HepG2 (cell line): ENCODE results near the gene ADCY9. TPM values are rescaled to one million over a fixed set of nuclear protein-coding genes. Genes with fewer than 3 reads are reported as not detected.

Experiments
- ATAC-seq: fragments of 200-7000 bp; cut with Tn5 transposase; 3 replicates; pipeline ENCODE4 v1.9.1; 2020; ENCODE audit warnings: mild to moderate bottlenecking, moderate library complexity
- BruUV-seq: library from RNA; stranded (reverse); fragments of 400-500 nt; replicated peaks from 2 replicates; lab custom pipeline; 2021; lab: Mats Ljungman, UMichigan
- CTCF ChIA-PET: fragments of 300-600 bp; formaldehyde crosslinking; extraction: SDS; loops from one replicate; lab custom pipeline; 2021; ENCODE audit warnings: low total read pairs, inconsistent platforms, low intra/inter-chr PET ratio; lab: Yijun Ruan, JAX
- POLR2A ChIA-PET: fragments of 350-600 bp; sonication (Branson Sonifier 250); formaldehyde crosslinking; loops from one replicate; lab custom pipeline; 2020; ENCODE audit warnings: antibody characterized with exemption, inconsistent platforms; lab: Yijun Ruan, JAX
- DNase-seq: peaks from one replicate; pipeline ENCODE4 v3.0.0-alpha.2; 2015; ENCODE audit warnings: low spot score
- FAIRE-seq: peaks from 3 replicates; lab custom pipeline; 2011; peaks lifted over from hg19 to GRCh38; lab: Jason Lieb, UNC
- H2AFZ ChIP-seq: one replicate; pipeline ENCODE4 v1.6.1; 2011; ENCODE audit warnings: low read length, inconsistent platforms
- H3K27ac ChIP-seq: fragments of 300-600 bp; 3 replicates; pipeline ENCODE4 v1.8.0; 2011; ENCODE audit warnings: mixed run types, mild to moderate bottlenecking, mixed read lengths, low read length, inconsistent platforms; ENCODE audit not compliant: insufficient read depth; ENCODE audit errors: extremely low read length
- H3K27me3 ChIP-seq, 2 experiments: fragments of 200-600 bp in 1 of 2; 2 replicates in 1 of 2; 3 replicates in 1 of 2; pipeline versions ENCODE4 v1.6.0 to v1.8.0; 2011; ENCODE audit warnings: low read length in 2 of 2, mild to moderate bottlenecking in 2 of 2, moderate library complexity in 2 of 2, inconsistent platforms in 1 of 2; ENCODE audit not compliant: insufficient read depth in 2 of 2, control insufficient read depth in 1 of 2
- H3K36me3 ChIP-seq, 2 experiments: fragments of 200-600 bp in 1 of 2; replicated peaks in 1 of 2; 2 replicates in 1 of 2; 3 replicates in 1 of 2; pipeline versions ENCODE4 v1.5.1 to v1.8.0; 2011; ENCODE audit warnings: low read length in 2 of 2, inconsistent platforms in 1 of 2; ENCODE audit not compliant: insufficient read depth in 2 of 2, control insufficient read depth in 1 of 2
- H3K4me1 ChIP-seq: 2 replicates; pipeline ENCODE4 v1.5.1; 2012; ENCODE audit warnings: low read length, inconsistent platforms; ENCODE audit not compliant: insufficient read depth
- H3K4me2 ChIP-seq: 2 replicates; pipeline ENCODE4 v1.6.0; 2011; ENCODE audit warnings: low read depth, low read length, inconsistent platforms
- H3K4me3 ChIP-seq, 3 experiments: fragments of 200-600 bp in 1 of 3; sonication (generic), shearing (Covaris generic) in 1 of 3; replicated peaks in 1 of 3; 2 replicates each; pipeline ENCODE4 v1.5.1; 2011 to 2016; ENCODE audit warnings: low read length in 3 of 3, inconsistent platforms in 2 of 3, low read depth in 2 of 3, mild to moderate bottlenecking in 2 of 3, control low read depth in 1 of 3, mixed read lengths in 1 of 3; ENCODE audit not compliant: insufficient read depth in 1 of 3
- H3K79me2 ChIP-seq: one replicate; pipeline ENCODE4 v1.6.1; 2011; ENCODE audit warnings: low read length, inconsistent platforms; ENCODE audit not compliant: insufficient read depth
- H3K9ac ChIP-seq: 2 replicates; pipeline ENCODE4 v1.6.0; 2011; ENCODE audit warnings: mild to moderate bottlenecking, low read depth, low read length, inconsistent platforms; ENCODE audit not compliant: insufficient read depth
- H3K9me3 ChIP-seq: 2 replicates; pipeline ENCODE4 v1.5.1; 2012; ENCODE audit warnings: mild to moderate bottlenecking, low read length
- H4K20me1 ChIP-seq: 2 replicates; pipeline ENCODE4 v1.6.0; 2011; ENCODE audit warnings: inconsistent platforms, mild to moderate bottlenecking, low read length, moderate library complexity; ENCODE audit not compliant: insufficient read depth
- BCLAF1 ChIP-seq: fragments of 450-650 bp; IDR thresholded peaks from 2 replicates; pipeline ENCODE4 v1.6.1; 2017; ENCODE audit warnings: mild to moderate bottlenecking
- CBFB ChIP-seq: sonication (generic); formaldehyde crosslinking; IDR thresholded peaks from 2 replicates; pipeline ENCODE4 v1.4.0; 2020; ENCODE audit warnings: missing genetic modification reagents
- CBX2 ChIP-seq, 2 experiments: fragments of 200-600 bp in 1 of 2; sonication (generic); formaldehyde crosslinking in 1 of 2; IDR thresholded peaks; 2 replicates each; pipeline versions ENCODE4 v1.7.0 to v1.8.1; 2018 to 2022; ENCODE audit warnings: low read depth in 2 of 2, low read length in 1 of 2, mild to moderate bottlenecking in 1 of 2, missing genetic modification reagents in 1 of 2
- MEF2D ChIP-seq: sonication (generic); formaldehyde crosslinking; IDR thresholded peaks from 2 replicates; pipeline ENCODE4 v1.5.1; 2020; ENCODE audit warnings: mild to moderate bottlenecking, missing genetic modification reagents
- PRDM15 ChIP-seq: sonication (generic); formaldehyde crosslinking; IDR thresholded peaks from 2 replicates; pipeline ENCODE4 v1.4.0; 2020; ENCODE audit warnings: missing genetic modification reagents
- SPEN ChIP-seq: sonication (generic); formaldehyde crosslinking; IDR thresholded peaks from 2 replicates; pipeline ENCODE4 v1.5.1; 2020; ENCODE audit warnings: low read depth, mild to moderate bottlenecking, missing genetic modification reagents
- XBP1 ChIP-seq: sonication (generic); formaldehyde crosslinking; IDR thresholded peaks from 2 replicates; pipeline ENCODE4 v1.5.0; 2020; ENCODE audit warnings: missing genetic modification reagents
- ZNF562 ChIP-seq: sonication (generic); formaldehyde crosslinking; IDR thresholded peaks from 2 replicates; pipeline ENCODE4 v1.8.0; 2022; ENCODE audit warnings: missing genetic modification reagents, borderline replicate concordance
- ZNF749 ChIP-seq: sonication (generic); formaldehyde crosslinking; IDR thresholded peaks from 2 replicates; pipeline ENCODE4 v1.8.0; 2022; ENCODE audit warnings: mild to moderate bottlenecking, missing genetic modification reagents, moderate library complexity, borderline replicate concordance
- ZNF768 ChIP-seq: sonication (generic); formaldehyde crosslinking; IDR thresholded peaks from 2 replicates; pipeline ENCODE4 v1.4.0; 2020; ENCODE audit warnings: missing genetic modification reagents
- WGBS: methylation state at CpG from one replicate; pipeline ENCODE4 v1.1.6; 2017; ENCODE audit warnings: low lambda C conversion rate; 5-methylcytosine and 5-hydroxymethylcytosine counted together
- in situ Hi-C: cut with HindIII; loops from 2 replicates; pipeline ENCODE4 v1.10.0; 2017; ENCODE audit warnings: low pct_unique_long_range_greater_than_20kb; ENCODE audit not compliant: extremely low pct_ligation_motif_present
- intact Hi-C: fragments of 100-400 bp; cut with micrococcal nuclease; formaldehyde crosslinking; loops from one replicate; pipeline ENCODE4 v1.10.0; 2022; ENCODE audit not compliant: unreplicated experiment
- polyA plus RNA-seq, 8 experiments: library from polyadenylated mRNA; depleted of rRNA in 3 of 8; stranded (reverse) in 7 of 8; unstranded in 1 of 8; fragments of >200 nt; fragmentation: Illumina TruSeq in 4 of 8; extraction: Trizol in 4 of 8; gene quantifications; 2 replicates each; pipeline versions ENCODE4 v1.2.1 to v1.2.3, GENCODE V29; 2011 to 2016; ENCODE audit warnings: low read depth in 4 of 8, missing spikeins in 1 of 8, mixed read lengths in 1 of 8; ENCODE audit not compliant: insufficient read depth in 1 of 8
- total RNA-seq, 5 experiments: library from RNA; depleted of rRNA; stranded (reverse); fragments of >200 nt; fragmentation: Illumina TruSeq; extraction: Trizol; gene quantifications; 2 replicates each; pipeline ENCODE4 v1.2.3, GENCODE V29; 2016; ENCODE audit warnings: low read depth in 1 of 5

The ADCY9 gene
- total and polyA plus RNA-seq, 2 of the 13 experiments (the other 11 are each of a cell fraction or from before 2014, with no cell fraction given) = 11.2 to 13.9 TPM

GRCh38 chr16:3992297-3993051 lies 123.8 kb downstream of the ADCY9 start (continued):
- no peak for TF ChIP-seq BCLAF1
- no peak for TF ChIP-seq CBX2 (IDR thresholded peaks at IDR 0.05; ENCODE audit: low read depth, low read length)
- no peak for TF ChIP-seq CBX2 (CRISPR knock-in tag; IDR thresholded peaks at IDR 0.05; ENCODE audit: low read depth)

- H4K20me1 ChIP-seq = no peaks in the 10 kb centered on the region
- no peaks in the 10 kb centered on the region for H3K79me2 ChIP-seq
- no peaks in the 10 kb centered on the region for H3K4me1 ChIP-seq
- intact Hi-C loops (no loop called here), in situ Hi-C loops (no loop called here)
- BruUV-seq = no TSS peak
- DNase-seq (no peak), FAIRE-seq (no peak), ATAC-seq (no peak)
- no peaks in the 10 kb centered on the region for H3K27me3 ChIP-seq
- no peaks in the 10 kb centered on the region for H3K9me3 ChIP-seq
- WGBS = 97% methylated on average over 10 of the region's 10 CpGs
- H3K36me3 ChIP-seq = peaks cover 12 to 45% of the 10 kb centered on the region in 2 experiments; a peak in 3 of 5 replicates
- POLR2A ChIA-PET = no interaction called here
- no peak overlapping the region for H3K27ac ChIP-seq
- CTCF ChIA-PET = no interaction called here
- no peak overlapping the region for H3K4me2 ChIP-seq
- no peak overlapping the region for H3K9ac ChIP-seq
- H2AFZ ChIP-seq = no peak overlapping the region
- no peak overlapping the region for H3K4me3 ChIP-seq
- no peak for TF ChIP-seq XBP1 (CRISPR knock-in tag)
- no peak for TF ChIP-seq ZNF562 (CRISPR knock-in tag)
- TF ChIP-seq SPEN (CRISPR knock-in tag) = no peak
- no peak for TF ChIP-seq PRDM15 (CRISPR knock-in tag)
- no peak for TF ChIP-seq ZNF749 (CRISPR knock-in tag)
- no peak for TF ChIP-seq ZNF768 (CRISPR knock-in tag)
- TF ChIP-seq MEF2D (CRISPR knock-in tag) = no peak
- no peak for TF ChIP-seq CBFB (CRISPR knock-in tag)
Observed at GRCh38 chr16:3988824-3989223, 127.4 kb downstream of the ADCY9 start.
